NOMO-1 treated with dmso at 0.1 percent for 144 hours (cell line): ENCODE measurements around the gene HLA-DMB.

Source experiments
- DNase-seq: peaks from one replicate; lab custom pipeline; 2025; ENCODE audit not compliant: unreplicated experiment; lab: John Stamatoyannopoulos, UW

The HLA-DMB gene

DNA sequence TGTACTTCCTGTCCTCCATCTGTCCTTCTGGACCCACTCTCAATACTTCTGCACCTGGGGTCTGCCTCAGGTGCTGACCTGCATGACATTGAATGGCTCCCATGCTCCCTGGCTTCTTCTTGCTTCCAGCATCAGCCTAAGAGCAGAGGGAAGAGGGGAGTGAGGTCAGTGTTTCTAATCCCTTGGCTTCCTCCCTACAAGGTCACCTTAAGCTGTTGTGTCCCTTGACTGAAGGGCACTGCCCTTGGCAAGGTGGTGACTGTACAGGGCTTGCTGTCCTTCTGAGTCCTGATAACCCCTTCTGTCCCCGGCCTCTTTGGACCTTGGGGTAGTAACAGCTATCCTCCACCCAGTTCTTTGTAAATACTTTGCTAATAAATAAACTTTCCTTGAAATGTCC, 9.6 kb downstream of the HLA-DMB start:
- no peak for DNase-seq

DNA sequence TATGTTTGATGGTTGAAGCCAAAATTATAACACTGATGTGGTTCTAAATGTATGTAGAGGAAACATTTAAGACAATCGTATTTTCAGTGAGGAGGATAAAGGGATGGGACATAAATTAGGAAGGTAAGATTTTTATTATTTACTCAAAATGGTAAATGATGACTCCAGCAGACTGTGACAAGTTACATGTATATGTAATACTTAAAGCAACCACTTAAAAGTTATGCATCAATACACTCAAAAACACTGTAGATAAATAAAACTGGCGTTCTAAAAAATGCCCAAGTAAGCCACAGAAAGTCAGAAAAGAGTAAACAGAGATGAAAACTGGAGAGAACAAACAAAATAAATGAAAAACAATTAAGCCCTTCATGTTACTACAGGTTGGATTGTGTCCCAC, 18.7 kb downstream of the HLA-DMB start:
- no peak for DNase-seq

DNA sequence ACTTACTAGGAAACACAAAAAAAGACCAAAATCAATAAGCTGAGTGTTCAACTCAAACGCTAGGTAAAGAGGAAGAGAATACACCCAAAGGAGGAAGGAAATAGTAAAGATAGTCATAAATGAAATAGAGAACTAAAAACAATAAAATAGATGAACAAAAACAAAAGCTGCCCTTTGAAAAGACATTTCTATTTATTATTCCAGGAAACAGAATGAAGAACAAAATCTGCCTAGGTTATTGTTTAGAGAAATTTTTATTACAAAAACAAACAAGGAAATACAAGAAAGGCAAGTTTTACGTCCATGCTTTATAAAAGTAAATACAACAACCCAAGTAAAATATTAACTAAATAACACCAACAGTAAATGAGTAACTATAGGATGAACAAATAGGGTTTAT, 20.1 kb downstream of the HLA-DMB start:
- DNase-seq: peak; percentile 40

DNA sequence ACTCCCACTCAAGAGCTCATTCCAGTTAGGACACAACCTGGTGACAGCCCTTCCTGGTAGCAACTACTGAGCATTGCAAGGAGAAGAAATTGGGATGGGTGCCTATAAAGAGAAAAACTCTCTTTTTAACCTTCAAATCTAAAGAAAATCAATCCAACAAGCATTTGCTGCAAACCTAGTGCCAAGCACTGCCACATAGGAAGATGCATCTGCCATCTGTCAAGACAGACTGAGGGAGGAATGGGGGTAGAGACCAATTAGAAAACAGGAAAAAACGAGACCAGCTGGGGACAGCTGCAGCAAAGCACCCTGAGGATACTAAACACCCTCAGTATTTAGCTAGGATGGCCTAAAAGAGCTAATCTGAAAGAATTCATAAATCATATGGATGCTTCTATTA, 27.9 kb downstream of the HLA-DMB start:
- no peak for DNase-seq

DNA sequence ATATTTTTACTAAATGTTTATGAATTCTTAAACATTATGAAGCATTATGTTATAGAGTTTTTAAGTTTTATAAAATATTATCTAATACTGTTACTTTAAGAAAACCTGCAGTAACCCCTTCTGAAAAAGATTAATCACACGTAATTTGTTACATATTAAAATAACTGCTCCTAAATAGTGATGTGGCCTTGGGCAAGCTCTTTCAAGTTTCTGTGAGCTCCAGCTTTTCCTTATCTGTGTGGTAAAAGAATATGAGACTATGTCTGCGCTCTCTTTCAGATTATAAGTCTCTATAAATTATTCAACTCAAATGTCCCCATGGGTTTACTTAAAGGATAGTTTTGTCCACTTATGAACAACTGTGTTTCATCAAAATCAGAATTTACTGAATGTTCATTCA, 31.9 kb downstream of the HLA-DMB start:
- DNase-seq: no peak

DNA sequence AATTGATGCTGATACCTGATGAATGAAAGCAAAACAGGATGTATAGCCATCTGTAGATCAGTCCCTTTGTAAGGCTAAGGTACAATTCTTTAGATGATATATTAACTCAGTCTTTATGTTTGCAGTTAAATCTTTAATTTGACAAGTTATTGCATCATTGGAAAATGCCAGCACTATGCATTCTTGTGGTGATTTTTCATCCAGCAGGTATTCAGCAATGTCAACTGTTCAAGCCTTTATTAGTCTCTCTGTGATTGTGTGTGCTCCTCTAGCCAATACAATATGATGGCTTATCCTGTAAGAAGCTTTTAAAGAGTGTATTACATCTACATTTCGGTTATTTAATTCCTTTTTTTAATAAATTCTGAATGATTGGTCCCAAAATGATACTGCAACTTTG, 34.3 kb downstream of the HLA-DMB start:
- no peak for DNase-seq

DNA sequence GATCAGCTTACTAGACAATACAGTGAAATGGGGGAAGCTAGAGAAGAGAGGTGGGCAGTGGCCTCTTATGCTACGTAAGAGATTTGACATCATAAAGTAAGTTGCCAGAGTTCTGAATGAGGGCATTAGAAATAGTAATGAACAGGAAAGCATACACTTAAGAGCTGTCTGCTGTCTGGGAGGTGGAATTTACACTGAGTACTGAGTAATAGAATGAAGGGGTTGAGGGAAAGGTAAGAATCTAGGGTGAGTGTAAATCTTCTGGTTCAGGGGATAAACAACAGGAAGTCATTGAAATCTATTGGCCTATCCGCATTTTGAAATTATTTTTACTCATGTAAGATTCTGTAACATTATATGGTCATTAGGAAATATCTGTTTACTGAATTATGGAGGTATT, 35.8 kb downstream of the HLA-DMB start:
- no peak for DNase-seq

DNA sequence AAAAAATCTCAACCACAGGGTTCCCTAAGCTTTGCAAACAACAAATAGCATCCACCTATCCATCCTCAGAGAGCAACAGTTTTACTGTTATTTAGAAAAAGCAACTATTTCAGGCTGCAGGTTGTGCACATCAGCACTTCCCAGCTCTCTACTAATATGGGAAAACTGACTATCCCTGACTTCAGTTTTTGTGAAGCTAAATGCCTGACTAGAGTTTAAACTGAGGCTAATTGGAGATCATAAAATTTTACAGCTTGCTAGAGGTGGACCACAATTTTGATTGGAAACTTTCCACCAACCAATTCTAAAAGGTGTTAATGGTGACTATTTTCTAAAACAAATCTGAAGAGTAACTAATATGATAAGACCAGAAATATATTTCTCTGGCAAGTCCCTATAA, 36.9 kb downstream of the HLA-DMB start:
- no peak for DNase-seq

DNA sequence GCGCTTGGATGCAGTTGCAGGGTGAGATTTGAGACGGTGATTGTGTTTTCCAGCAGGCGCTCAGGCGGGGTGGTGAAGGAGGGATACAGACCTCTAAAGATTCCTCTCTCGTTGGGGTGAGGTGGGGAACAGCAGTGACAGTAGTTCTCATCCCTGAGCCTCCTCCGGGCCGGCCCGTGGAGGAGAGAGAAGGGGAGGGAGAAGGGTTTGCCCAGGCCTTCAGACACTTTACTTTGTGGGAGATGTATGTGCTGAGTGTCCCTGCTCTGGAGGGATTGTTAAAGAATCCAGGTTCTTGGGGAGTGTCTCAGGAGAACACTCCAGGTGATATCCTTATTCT, 45.9 kb downstream of the HLA-DMB start:
- no peak for DNase-seq

DNA sequence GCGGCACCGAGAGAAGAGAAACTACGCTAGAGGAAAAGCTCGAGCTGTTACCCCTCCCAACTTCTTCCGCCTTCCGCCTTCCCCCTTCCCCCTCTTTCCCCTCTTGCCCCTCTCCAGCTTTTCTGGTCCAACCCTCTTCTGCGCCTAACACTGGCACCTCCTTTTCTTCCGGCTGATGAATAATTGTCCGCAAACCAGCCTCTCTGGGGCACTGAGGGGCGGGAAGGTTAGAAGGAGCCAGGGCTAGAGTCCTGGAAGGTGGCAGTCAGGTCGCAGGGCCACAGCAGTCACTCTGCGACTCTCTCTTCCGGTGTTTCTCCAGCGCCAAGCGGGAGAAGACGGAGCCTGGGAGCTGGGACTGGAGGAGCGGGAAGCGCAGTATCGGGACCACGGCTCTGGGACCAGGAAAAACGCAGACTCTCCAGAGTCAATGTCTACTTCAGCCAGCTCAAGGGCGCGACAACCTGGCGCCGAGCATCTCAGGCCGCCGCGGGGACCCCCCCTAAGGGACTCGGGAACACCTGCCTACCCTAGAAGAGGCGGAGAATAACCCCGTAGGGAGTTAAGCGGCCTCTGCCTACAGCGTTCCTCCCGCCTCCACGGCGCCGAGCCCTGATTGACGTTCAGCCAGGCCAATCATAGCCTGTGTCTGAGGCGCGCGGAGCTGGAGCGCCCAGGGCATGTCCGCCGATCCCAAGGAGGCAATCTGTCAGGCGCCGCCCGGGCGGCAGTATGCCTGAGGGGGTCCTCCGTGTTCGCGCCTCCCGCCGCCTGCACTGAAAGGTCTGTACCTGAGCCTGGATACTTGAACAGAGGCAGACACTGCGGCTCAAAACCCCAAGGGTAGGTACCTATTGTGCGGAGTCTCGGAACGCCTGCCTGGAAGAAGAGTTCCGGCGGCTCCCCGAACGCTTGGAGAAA, 46.5 kb downstream of the HLA-DMB start:
- DNase-seq: peak; percentile 91

DNA sequence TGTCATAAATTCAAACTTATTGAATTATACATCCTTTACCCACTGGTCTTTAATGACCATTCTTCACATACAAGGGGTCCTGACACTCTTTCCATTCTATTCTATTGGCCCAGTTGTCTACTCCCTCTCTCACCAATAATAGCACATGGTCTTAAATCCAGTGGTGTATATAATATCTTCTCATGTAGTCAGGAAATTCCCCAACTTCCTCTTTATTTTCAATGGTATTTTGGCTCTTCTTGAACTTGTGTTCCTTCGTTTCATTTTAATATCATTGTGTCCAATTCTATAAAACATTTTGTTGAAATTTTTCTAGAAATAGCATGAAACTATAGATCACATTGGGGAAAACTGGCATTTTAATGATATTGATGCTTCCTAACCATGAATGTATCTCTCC, 50.0 kb downstream of the HLA-DMB start:
- DNase-seq: no peak

DNA sequence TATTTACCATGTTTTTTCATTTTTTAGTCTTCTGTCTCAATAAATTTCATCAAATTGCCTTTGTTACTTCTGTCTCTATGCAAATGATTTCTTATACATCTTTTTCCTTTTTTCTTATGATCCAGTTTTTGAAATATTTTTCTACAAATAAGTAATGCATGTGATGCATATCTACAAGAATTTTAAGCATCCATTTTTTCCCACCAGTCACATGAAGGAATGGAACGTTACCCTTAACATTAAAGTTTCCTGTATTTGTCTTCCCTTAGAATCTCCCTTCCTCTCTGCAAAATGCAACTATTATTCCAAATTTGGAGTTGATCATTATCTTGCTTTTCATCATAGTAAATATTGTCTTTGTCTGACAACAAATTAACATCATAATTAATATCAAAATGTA, 51.3 kb downstream of the HLA-DMB start:
- DNase-seq: no peak

DNA sequence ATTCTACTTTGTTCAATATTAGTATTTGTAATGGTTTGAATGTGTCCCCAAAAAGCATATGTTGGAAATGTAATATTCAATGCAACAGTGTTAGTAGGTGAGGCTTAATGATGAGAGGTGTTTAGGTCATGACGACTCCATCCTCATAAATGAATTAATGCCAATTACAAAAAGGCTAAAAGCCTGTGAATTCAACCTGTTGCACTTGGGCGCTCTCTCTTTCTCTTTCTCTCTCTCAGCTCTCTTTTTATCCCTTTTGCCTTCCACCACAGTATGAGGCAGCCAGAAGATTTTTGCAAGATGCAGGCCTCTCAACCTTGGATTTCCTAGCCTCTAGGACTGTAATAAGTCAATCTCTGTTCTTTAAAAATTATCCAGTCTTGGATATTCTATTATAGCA, 52.3 kb downstream of the HLA-DMB start:
- DNase-seq: no peak

DNA sequence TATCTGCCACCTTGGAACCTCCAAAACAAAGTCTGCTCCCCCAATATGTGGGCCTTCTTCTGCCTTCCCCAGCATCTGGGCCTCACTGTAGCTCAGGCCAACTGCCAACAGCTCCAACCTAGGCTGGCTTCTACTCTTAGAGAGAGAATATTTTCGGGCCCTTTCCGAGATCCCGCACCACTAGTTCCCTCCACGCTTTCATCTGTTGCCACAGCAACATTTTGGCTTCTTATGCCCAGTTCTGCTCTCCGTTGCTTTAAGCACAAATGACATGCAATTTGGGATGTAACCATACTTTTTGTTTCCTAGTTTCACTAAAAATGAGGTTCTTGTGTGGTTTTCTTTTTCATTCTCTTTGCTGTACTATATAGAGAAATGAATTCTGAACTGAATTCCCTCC, 53.2 kb downstream of the HLA-DMB start:
- DNase-seq: no peak

DNA sequence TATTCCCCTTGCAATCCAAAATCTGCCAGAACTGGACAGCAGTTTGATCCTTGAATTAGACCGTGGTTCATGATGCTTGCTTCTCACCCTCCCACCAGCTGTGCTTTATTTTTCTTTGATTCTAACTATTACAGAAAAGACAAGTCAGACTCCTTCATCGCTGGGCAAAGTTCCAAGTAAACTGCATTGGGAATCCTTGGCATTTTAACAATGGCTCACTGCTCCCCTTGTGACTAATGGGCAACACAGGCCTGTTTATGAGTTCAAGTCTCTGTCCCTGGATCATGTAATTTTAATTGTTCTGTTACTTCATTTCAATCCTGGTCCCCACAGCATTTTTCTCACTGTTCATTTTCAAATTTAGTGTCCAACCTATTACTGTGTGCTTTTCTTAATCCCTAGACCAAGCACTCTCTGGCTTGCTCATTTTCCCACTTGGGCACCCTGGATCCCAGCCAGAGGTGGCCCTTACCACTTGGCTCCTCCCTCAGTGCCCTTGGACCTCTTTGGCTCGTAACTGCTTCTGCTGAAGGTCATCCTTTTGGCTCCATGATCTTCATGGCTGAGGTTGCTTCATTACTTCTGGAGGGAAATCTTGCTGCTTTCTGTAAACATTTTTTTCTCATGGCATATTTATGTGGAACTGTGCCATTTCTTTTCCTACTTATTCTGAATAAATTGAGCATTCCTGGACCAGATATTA, 54.0 kb downstream of the HLA-DMB start:
- no peak for DNase-seq

DNA sequence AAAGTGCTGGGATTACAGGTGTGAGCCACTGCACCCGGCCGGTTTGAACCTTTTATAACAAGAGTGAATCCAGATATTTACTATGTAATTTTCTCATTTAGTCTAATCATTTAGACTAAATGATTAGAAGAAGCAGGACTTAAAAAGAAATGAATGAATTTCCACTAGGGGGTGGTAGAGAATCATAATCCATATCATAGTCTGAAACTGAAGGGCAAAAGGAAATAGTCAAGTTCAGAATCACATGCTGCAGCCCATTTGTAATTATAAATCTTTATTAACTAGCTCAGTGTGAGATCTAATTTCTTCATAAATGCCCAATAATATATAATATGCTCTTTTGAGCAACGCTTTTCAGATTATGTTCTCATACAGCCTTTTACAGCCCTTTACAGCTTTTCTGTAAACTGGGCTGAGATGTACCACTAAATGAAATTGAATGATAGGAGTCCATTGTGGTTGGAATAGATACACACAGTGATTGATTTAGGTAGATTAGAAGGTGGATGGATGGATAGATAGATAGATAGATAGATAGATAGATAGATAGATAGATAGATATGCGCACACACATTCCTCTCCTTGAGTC, 55.0 kb downstream of the HLA-DMB start:
- peak; percentile 9 for DNase-seq
